ENCODE measurements around the gene CAT.
A peak's percentile ranks its signal among the peaks of the same experiment; 100 is the strongest.

Gene CAT

GRCh38 chr11:34461215-34461614 lies 22.5 kb downstream of the CAT start:
- DNase-seq, result no peak

GRCh38 chr11:34464591-34465051 lies 25.9 kb downstream of the CAT start:
- no peak for DNase-seq

GRCh38 chr11:34466802-34467488 lies 28.2 kb downstream of the CAT start:
- no peak for DNase-seq

GRCh38 chr11:34468209-34468841 lies 29.6 kb downstream of the CAT start:
- no peak for DNase-seq

- no peak for DNase-seq
Observed at GRCh38 chr11:34473603-34474169, 35.0 kb downstream of the CAT start.

GRCh38 chr11:34475656-34476055 lies 36.9 kb downstream of the CAT start:
- DNase-seq, result no peak

GRCh38 chr11:34476849-34477248 lies 38.1 kb downstream of the CAT start:
- DNase-seq, result no peak

GRCh38 chr11:34478845-34479663 lies 40.3 kb downstream of the CAT start:
- no peak for DNase-seq

- no peak for DNase-seq
Observed at GRCh38 chr11:34480314-34480713, 41.6 kb downstream of the CAT start.

- DNase-seq, result no peak
Observed at GRCh38 chr11:34481307-34481706, 42.6 kb downstream of the CAT start.

GRCh38 chr11:34483106-34483874 lies 44.6 kb downstream of the CAT start:
- DNase-seq, result no peak

- DNase-seq, result no peak
Observed at GRCh38 chr11:34487430-34487829, 48.7 kb downstream of the CAT start.

GRCh38 chr11:34488855-34489557 lies 50.3 kb downstream of the CAT start:
- DNase-seq, result no peak

GRCh38 chr11:34490304-34490703 lies 51.6 kb downstream of the CAT start:
- no peak for DNase-seq

GRCh38 chr11:34492806-34493414 lies 54.2 kb downstream of the CAT start:
- DNase-seq, result peak; percentile 46

- DNase-seq, result no peak
Observed at GRCh38 chr11:34493468-34493867, 54.7 kb downstream of the CAT start.

GRCh38 chr11:34493926-34494595 lies 55.3 kb downstream of the CAT start:
- DNase-seq, result no peak

- DNase-seq, result no peak
Observed at GRCh38 chr11:34495239-34495723, 56.5 kb downstream of the CAT start.

- no peak for DNase-seq
Observed at GRCh38 chr11:34495724-34496377, 57.1 kb downstream of the CAT start.
